ENCODE measurements around the gene C1orf159. TPM values are rescaled to one million over a fixed set of nuclear protein-coding genes. Genes with fewer than 3 reads are reported as not detected.
A peak's percentile ranks its signal among the peaks of the same experiment; 100 is the strongest.

C1orf159 gene
- total RNA-seq, 1 donor from 2014 or later = 21.3 TPM

GRCh38 chr1:1125945-1126344 lies 10.1 kb upstream of the C1orf159 start:
- Mint-ChIP-seq H3K9me3 (ENCODE audit: low read depth) (no peaks in the 10 kb centered on the region), H3K27me3 (peaks cover under 1% of the 10 kb centered on the region), H3K4me3 (ENCODE audit: low read depth) (no peak overlapping the region), H3K36me3 (ENCODE audit: insufficient read depth) (no peaks in the 10 kb centered on the region), H3K27ac (no peak overlapping the region), H3K4me1 (ENCODE audit: low read depth) (peaks cover 38% of the 10 kb centered on the region)
- no peak for DNase-seq (ENCODE audit: low spot score, unreplicated experiment)
- no peak for TF ChIP-seq CTCF (IDR thresholded peaks at IDR 0.05; ENCODE audit: unreplicated experiment)

- DNase-seq (ENCODE audit: low spot score, unreplicated experiment) = no peak
- Mint-ChIP-seq H3K27me3 (no peaks in the 10 kb centered on the region), H3K4me3 (ENCODE audit: low read depth) (peak overlapping the region; percentile 35), H3K9me3 (ENCODE audit: low read depth) (no peaks in the 10 kb centered on the region), H3K36me3 (ENCODE audit: insufficient read depth) (no peaks in the 10 kb centered on the region), H3K27ac (peak overlapping the region; percentile 82), H3K4me1 (ENCODE audit: low read depth) (peaks cover 34% of the 10 kb centered on the region)
- TF ChIP-seq CTCF (IDR thresholded peaks at IDR 0.05; ENCODE audit: unreplicated experiment) = no peak
These were observed 9.1 kb upstream of the C1orf159 start for GRCh38 chr1:1124786-1125642.

GRCh38 chr1:1124508-1124785 lies 8.6 kb upstream of the C1orf159 start:
- no peak overlapping the region for H3K4me3 Mint-ChIP-seq (ENCODE audit: low read depth)
- DNase-seq (ENCODE audit: low spot score, unreplicated experiment) = no peak
- no peak for TF ChIP-seq CTCF (IDR thresholded peaks at IDR 0.05; ENCODE audit: unreplicated experiment)
- peaks cover 33% of the 10 kb centered on the region for H3K4me1 Mint-ChIP-seq (ENCODE audit: low read depth)
- H3K27me3 Mint-ChIP-seq = peaks cover 3% of the 10 kb centered on the region
- no peaks in the 10 kb centered on the region for H3K36me3 Mint-ChIP-seq (ENCODE audit: insufficient read depth)
- no peak overlapping the region for H3K27ac Mint-ChIP-seq
- H3K9me3 Mint-ChIP-seq (ENCODE audit: low read depth) = no peaks in the 10 kb centered on the region

- Mint-ChIP-seq H3K4me1 (ENCODE audit: low read depth) (peaks cover 30% of the 10 kb centered on the region), H3K27me3 (peaks cover 9% of the 10 kb centered on the region), H3K9me3 (ENCODE audit: low read depth) (no peaks in the 10 kb centered on the region), H3K36me3 (ENCODE audit: insufficient read depth) (no peaks in the 10 kb centered on the region), H3K4me3 (ENCODE audit: low read depth) (no peak overlapping the region), H3K27ac (peak overlapping the region; percentile 73)
- DNase-seq (ENCODE audit: low spot score, unreplicated experiment) = no peak
- no peak for TF ChIP-seq CTCF (IDR thresholded peaks at IDR 0.05; ENCODE audit: unreplicated experiment)
These were observed 8.0 kb upstream of the C1orf159 start for GRCh38 chr1:1123581-1124507.

- Mint-ChIP-seq H3K36me3 (ENCODE audit: insufficient read depth) (no peaks in the 10 kb centered on the region), H3K27me3 (peaks cover 17% of the 10 kb centered on the region), H3K4me3 (ENCODE audit: low read depth) (no peak overlapping the region), H3K27ac (peak overlapping the region; percentile 73), H3K4me1 (ENCODE audit: low read depth) (peaks cover 25% of the 10 kb centered on the region), H3K9me3 (ENCODE audit: low read depth) (no peaks in the 10 kb centered on the region)
- DNase-seq (ENCODE audit: low spot score, unreplicated experiment) = no peak
- TF ChIP-seq CTCF (IDR thresholded peaks at IDR 0.05; ENCODE audit: unreplicated experiment) = peak; percentile 23
These were observed 7.1 kb upstream of the C1orf159 start for GRCh38 chr1:1122981-1123480.
